GM21367 (cell line): Measurements from ENCODE around the gene TMEM14A.

Source experiments
- ATAC-seq: cut with Tn5 transposase; IDR thresholded peaks from one replicate; pipeline ENCODE4 v1.9.1; 2021; ENCODE audit not compliant: unreplicated experiment

The TMEM14A gene

DNA sequence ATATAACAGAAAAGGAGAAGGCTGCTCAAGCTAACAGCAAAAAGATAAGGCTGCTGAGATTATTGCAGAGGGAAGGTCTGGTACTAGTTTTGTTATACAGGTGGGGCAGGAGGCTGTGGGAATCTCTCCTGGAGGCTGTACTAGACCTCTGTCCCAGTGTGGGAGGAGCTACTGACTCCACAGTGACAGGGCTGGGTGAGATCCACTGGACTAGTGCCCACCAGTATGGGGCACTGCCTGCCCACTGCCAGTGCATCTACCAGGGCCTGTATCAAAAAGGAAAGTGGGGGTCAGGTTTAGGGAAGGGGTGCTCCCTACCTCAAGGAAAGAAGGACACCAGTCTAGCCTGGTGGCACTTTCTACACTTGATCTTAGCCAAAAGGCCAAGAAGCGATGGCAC is 62.3 kb downstream of the TMEM14A start:
- no peak for ATAC-seq

DNA sequence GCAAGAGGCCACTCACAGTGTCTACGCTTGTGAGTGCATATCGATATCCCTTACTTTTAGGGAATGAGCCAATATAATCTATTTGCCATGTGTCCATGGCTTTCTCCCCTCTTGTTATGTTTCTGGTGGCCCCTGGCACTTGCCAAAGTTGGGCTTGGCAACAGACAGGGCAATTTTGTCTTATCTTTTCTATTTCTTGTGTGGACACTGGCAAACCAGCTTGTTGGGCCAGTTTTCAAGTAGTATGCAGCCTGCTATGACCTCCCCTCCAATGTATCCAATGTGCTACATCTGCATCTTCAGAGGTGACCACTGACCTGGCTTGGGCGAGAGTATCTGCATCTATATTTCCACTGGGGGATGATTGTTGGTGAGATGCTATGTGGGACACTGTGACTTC is 63.2 kb downstream of the TMEM14A start:
- no peak for ATAC-seq

DNA sequence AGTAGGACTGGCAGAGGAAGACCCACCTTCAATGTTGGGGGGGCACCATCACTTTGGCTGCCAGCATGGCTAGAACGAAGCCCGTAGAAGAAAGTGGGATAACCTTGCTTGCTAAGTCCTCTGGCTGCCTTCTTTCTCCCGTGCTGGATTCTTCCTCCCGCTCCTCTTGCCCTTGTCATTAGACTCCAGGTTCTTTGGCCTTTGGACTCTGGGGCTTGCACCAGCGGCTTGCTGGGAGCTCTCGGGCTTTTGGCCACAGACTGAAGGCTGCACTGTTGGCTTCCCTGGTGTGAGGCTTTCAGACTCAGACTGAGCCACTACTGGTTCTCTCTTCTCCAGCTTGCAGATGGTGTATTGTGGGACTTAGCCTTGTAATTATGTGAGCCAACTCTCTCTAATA is 64.2 kb downstream of the TMEM14A start:
- ATAC-seq: no peak

DNA sequence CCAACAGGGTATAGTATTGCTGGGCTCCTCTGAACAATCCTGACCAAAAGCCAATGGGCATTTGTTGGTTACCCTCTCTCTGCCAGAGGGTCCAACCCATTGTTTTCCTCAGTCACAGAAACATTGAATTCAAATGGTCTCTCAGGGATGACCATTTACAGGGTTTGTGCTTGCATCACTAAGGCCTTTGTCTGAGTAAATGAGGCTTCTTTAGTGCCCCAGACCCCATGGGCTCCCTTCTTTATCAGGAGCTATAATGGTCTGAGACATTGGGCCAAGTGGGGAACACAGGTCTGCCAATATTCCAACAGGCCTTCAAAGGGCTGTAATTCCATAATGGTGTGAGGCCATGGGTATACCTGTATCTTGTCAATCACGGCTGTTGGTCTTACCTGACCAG is 65.2 kb downstream of the TMEM14A start:
- no peak for ATAC-seq
